H1 (cell line): ENCODE results near the gene PRKAR1B. TPM values are rescaled to one million over a fixed set of nuclear protein-coding genes. Genes with fewer than 3 reads are reported as not detected.

Source experiments
- BCL11A ChIP-seq, 2 experiments: IDR thresholded peaks; one replicate each; pipeline ENCODE4 v1.6.1; 2011; ENCODE audit warnings: low read depth in 2 of 2, low read length in 2 of 2, mild to moderate bottlenecking in 2 of 2
- E2F6 ChIP-seq: IDR thresholded peaks from 2 replicates; pipeline ENCODE4 v1.6.1; 2012; ENCODE audit warnings: inconsistent platforms
- EZH2 ChIP-seq: fragments of 200-600 bp; sonication (generic); IDR thresholded peaks from 2 replicates; pipeline ENCODE4 v1.7.1; 2012; ENCODE audit warnings: low read depth, mild to moderate bottlenecking, moderate library complexity, low read length, inconsistent platforms; ENCODE audit not compliant: severe bottlenecking
- KDM1A ChIP-seq: fragments of 200-600, 300-600 bp; sonication (generic); IDR thresholded peaks from 2 replicates; pipeline ENCODE4 v1.7.1; 2016; ENCODE audit warnings: mild to moderate bottlenecking, low read length, borderline replicate concordance
- NRF1 ChIP-seq: IDR thresholded peaks from 2 replicates; pipeline ENCODE4 v1.6.1; 2011; ENCODE audit warnings: mild to moderate bottlenecking, low read depth, low read length, improper control_type of control experiment
- TBP ChIP-seq: IDR thresholded peaks from 2 replicates; pipeline ENCODE4 v1.6.1; 2011; ENCODE audit warnings: low read depth, low read length, improper control_type of control experiment
- polyA plus RNA-seq, 7 experiments: library from polyadenylated mRNA; depleted of rRNA in 3 of 7; stranded (reverse) in 5 of 7; unstranded in 2 of 7; fragments of >200 nt in 5 of 7; fragments of 200-250 nt in 2 of 7; gene quantifications; 1 replicate in 5 of 7; 2 replicates in 1 of 7; 4 replicates in 1 of 7; pipeline versions ENCODE4 v1.2.1 to v1.2.3, GENCODE V29; 2011 to 2013; ENCODE audit warnings: missing spikeins in 2 of 7, mixed read lengths in 2 of 7
- total RNA-seq: library from RNA; stranded (reverse); fragmentation: NEBNext Ultra II Directional; extraction: Animal tissue kit (Norgen Biotek cat#: 25700); gene quantifications from 2 replicates; pipeline ENCODE4 v1.2.1, GENCODE V29; 2021

The PRKAR1B gene
- total and polyA plus RNA-seq, 2 of the 8 experiments (the other 6 are each of a cell fraction or from before 2014, with no cell fraction given) = 12.3 to 55.7 TPM

- no peak for TF ChIP-seq E2F6
- TF ChIP-seq EZH2 = no peak
- TF ChIP-seq BCL11A (IDR thresholded peaks at IDR 0.05; ENCODE audit: low read depth in 2 of 2, low read length in 2 of 2) = no peak
- TF ChIP-seq KDM1A = no peak
- TF ChIP-seq NRF1 = no peak
- TF ChIP-seq TBP = no peak
Measured at GRCh38 chr7:533266-533665, 193.8 kb downstream of the PRKAR1B start (continued).
